VCaP (cell line): ENCODE data around the gene COMP.
A peak's percentile ranks its signal among the peaks of the same experiment; 100 is the strongest.
"Not testable (repeated sequence)": the region's sequence is repeated elsewhere in the genome, so short reads cannot be mapped to it uniquely, and the experiment has no call there.

ENCODE experiments used
- H3K27ac ChIP-seq: fragments of 450-650 bp; 2 replicates; pipeline ENCODE4 v1.5.1; 2017
- TF ChIP-seq, protein P1 (sequence below): fragments of 450-650 bp; conservative IDR thresholded peaks from 2 replicates; pipeline ENCODE4 v1.5.1; 2017; ENCODE audit warnings: mild to moderate bottlenecking, moderate library complexity

COMP gene

DNA sequence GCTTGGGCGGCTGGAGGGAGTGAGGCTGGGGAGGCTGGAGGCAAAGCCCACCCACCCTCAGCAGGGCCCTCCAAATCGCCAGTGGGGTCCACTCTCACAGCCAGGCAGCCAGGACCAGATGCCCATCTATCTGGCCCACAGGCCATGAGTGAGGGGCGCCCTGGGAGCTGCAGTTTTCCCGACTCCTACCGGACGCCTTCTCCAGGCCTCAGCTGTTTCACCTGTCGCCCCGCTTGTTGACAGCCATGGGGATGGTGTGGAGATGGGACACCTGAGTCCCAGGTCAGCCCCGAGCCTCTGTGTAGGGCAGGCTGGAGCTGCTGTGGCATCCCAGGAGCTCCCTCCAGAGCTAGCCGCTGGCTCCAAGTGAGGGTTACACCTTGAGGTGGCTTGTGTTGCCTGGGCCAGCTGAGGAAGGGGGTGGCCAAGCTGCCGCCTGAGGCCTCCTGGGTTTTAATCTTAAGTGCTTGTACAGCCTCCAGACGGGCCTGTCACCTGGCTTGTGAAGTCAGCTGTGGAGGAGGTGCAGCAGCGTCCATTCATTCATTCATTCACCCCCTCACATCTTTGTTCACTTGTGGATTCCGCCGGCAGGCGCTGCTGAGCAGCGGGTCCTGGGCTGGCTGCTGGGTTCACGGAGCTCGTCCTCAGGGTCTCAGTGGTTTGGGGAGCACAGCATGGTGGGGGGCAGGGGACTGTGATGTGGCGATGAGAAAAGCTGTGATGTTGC, 52.0 kb downstream of the COMP start:
- TF ChIP-seq, protein P1, sequence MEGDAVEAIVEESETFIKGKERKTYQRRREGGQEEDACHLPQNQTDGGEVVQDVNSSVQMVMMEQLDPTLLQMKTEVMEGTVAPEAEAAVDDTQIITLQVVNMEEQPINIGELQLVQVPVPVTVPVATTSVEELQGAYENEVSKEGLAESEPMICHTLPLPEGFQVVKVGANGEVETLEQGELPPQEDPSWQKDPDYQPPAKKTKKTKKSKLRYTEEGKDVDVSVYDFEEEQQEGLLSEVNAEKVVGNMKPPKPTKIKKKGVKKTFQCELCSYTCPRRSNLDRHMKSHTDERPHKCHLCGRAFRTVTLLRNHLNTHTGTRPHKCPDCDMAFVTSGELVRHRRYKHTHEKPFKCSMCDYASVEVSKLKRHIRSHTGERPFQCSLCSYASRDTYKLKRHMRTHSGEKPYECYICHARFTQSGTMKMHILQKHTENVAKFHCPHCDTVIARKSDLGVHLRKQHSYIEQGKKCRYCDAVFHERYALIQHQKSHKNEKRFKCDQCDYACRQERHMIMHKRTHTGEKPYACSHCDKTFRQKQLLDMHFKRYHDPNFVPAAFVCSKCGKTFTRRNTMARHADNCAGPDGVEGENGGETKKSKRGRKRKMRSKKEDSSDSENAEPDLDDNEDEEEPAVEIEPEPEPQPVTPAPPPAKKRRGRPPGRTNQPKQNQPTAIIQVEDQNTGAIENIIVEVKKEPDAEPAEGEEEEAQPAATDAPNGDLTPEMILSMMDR = no peak
- peak overlapping the region; percentile 93 for H3K27ac ChIP-seq

DNA sequence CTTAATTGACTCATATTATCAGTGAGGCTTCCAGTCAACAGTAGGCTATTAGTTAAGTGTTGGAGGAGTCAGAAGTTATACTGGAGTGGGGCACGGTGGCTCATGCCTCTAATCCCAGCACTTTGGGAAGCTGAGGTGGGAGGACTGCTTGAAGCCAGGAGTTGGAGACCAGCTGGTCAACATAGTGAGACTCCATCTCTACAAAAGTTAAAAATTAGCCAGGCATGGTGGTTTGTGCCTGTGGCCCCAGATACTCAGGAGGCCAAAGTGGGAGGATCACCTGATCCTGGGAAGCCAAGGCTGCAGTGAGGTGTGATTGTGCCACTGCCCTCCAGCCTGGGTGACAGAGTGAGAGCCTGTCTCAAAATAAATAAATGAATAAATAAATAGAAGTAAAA, 53.2 kb downstream of the COMP start:
- H3K27ac ChIP-seq = peak overlapping the region; percentile 11; the same call in 1 of the 2 replicates

DNA sequence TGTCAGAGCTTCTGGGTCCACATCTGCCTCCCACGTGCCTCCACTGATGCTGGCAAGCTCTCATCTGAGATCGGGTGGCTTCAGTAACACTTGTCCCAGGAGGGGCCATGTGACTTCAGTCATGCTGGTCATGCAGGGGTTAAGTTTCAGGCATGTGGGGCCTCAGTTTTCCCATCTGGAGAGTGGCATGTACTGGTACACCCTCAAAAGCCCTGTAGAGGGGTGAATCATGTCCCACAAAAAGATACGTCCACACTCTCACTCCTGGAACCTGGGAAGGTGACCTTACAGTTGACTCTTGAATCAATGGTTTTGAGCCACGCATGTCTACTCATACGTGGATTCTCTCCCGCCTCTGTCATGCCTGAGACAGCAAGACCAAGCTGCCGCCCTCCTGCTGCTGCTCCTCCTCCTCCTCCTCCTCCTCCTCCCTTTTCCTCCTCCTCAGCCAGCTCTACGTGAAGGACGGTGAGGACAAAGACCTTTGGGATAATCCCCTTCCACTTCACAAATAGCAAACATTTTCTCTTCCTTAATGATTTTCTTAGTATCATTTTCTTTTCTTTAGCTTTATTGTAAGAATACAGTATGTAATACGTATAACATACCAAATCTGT, 53.7 kb downstream of the COMP start:
- TF ChIP-seq, protein P1 = no peak
- H3K27ac ChIP-seq = peak overlapping the region; percentile 11; the same call in 1 of the 2 replicates

More for the DNA sequence above, 53.2 kb downstream of the COMP start:
- TF ChIP-seq, protein P1 = no peak

DNA sequence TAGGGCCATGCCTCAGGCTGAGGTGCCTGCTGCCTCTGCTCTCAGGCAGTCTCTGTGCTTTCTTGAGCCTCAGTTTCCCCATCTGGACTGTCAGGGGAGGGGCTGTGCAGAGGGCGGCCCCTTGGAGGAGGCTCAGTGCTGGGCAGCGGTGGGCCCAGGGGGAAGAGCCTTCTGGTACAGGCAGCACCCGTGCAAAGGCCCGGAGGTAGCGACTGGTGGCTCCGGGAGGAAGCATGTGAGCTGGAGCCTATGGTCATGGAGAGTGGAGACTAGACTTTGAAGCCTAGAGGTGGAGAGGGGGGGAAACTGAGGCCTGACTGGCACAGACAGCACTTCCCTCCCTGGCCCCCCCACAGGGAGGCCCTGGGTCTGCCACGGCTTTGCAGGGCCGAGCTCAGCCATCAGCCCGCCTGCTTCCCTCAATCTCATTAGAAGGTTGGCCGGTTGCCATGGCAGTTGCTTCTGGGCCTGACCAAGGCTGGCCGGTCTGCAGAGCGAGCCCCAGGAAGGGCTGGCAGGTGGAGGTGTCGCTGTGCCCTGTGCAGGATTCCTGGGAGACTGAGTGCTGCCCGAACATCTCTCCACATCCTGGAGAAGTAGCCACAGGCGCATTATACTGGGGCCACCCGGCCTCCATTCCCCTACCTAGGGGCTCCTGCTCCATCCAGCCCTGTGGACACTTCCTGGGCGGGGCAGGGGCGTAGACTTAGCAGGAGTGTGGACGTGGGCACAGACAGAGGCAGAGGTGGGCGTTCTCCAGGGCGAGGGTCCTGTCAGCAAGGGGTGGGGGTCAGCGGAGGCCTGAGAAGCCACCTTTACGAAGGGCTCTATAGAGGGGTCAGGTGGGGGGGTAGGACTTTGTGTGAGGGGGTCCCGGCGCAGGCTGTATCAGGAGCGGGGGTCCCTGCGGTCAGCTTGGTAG, 54.4 kb downstream of the COMP start:
- no peak overlapping the region for H3K27ac ChIP-seq
- TF ChIP-seq, protein P1 = no peak

DNA sequence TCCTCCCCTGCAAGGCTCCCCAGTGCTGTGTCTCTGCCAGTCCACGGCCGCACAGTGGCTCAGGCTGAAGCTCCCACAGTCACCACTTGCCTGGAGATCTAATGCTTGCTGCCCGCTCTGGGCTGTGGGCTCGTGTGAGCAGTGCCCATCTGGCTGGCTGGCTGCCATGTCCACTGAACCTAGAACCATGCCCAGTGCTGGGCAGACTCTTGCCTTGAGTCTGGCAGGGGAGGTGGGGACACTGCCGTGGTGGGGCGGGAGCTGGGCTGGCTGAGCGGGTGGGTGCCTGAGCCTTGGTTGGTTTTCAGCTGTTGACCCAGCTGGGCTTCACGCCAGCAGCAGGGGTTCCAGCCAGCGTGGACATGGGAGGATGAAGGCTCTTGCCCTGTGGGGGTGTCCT, 55.4 kb downstream of the COMP start:
- H3K27ac ChIP-seq = no peak overlapping the region
- TF ChIP-seq, protein P1 = no peak

DNA sequence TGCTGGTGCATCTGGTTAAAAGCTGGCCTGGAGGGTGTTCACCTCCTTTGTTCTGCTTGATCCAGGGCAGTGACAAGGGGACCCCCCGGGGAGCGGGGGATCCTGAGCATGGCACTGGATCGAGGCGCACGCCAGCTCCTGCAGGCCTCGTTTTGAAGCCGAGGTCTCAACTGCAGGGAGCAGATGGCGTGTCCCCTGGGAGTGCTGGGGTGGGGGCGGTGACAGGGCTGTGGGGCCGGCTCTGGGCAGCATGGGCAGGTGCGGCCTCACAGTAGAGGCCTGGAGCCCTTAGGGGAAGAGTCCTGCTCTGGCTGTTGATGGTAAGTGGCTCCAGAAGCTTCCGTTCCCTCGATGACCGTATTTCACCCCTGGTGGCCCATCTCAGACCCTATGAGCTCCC, 55.8 kb downstream of the COMP start:
- TF ChIP-seq, protein P1 = no peak
- no peak overlapping the region for H3K27ac ChIP-seq

DNA sequence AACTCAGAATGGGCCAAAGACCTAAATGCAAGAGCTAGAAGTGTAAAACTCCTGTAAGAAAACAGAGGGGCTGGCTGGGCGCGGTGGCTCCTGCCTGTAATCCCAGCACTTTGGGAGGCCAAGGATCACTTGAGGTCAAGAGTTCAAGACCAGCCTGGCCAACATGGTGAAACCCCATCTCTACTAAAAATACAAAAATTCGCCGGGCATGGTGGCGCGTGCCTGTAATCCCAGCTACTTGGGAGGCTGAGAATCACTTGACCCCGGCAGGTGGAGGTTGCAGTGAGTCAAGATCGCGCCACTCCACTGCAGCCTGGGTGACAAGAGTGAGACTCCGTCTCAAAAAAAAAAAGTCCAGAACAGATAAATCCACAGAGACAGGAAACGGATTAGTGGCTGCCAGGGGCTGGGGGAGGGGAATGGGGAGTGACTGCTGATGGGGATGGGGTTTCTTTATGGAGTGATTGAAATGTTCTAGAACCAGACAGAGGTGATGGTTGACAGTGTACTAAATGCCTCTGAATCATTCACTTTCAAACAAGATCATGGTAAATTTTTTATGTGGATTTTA, 57.3 kb downstream of the COMP start:
- H3K27ac ChIP-seq = not testable (repeated sequence)
